HG02943 (cell line): Measurements from ENCODE around the gene SLC22A17.
"Not testable (repeated sequence)": the region's sequence is repeated elsewhere in the genome, so short reads cannot be mapped to it uniquely, and the experiment has no call there.

Experiments used
- ATAC-seq: cut with Tn5 transposase; IDR thresholded peaks from one replicate; pipeline ENCODE4 v1.9.1; 2021; ENCODE audit warnings: mild to moderate bottlenecking, low read depth, moderate library complexity; ENCODE audit not compliant: unreplicated experiment

The SLC22A17 gene

GRCh38 chr14:23346693-23347405, 5.8 kb downstream of the SLC22A17 start:
- no peak for ATAC-seq

- no peak for ATAC-seq
Observed at GRCh38 chr14:23345987-23346692, 6.5 kb downstream of the SLC22A17 start.

- no peak for ATAC-seq
Observed at GRCh38 chr14:23344481-23344880, 8.2 kb downstream of the SLC22A17 start.

GRCh38 chr14:23339506-23340268, 13.0 kb downstream of the SLC22A17 start:
- ATAC-seq = no peak

- ATAC-seq = no peak
Observed at GRCh38 chr14:23335623-23336022, 17.1 kb downstream of the SLC22A17 start.

GRCh38 chr14:23327947-23328744, 24.5 kb downstream of the SLC22A17 start:
- no peak for ATAC-seq

- ATAC-seq = no peak
Observed at GRCh38 chr14:23326491-23327332, 26.0 kb downstream of the SLC22A17 start.

GRCh38 chr14:23325746-23326145, 26.9 kb downstream of the SLC22A17 start:
- ATAC-seq = not testable (repeated sequence)

- no peak for ATAC-seq
Observed at GRCh38 chr14:23324993-23325392, 27.7 kb downstream of the SLC22A17 start.

- ATAC-seq = no peak
Observed at GRCh38 chr14:23324455-23324846, 28.2 kb downstream of the SLC22A17 start.

- ATAC-seq = no peak
Observed at GRCh38 chr14:23323838-23324454, 28.7 kb downstream of the SLC22A17 start.

- ATAC-seq = no peak
Observed at GRCh38 chr14:23322568-23323517, 29.8 kb downstream of the SLC22A17 start.

- peak; percentile 8 for ATAC-seq
Observed at GRCh38 chr14:23321572-23322547, 30.8 kb downstream of the SLC22A17 start.

- ATAC-seq = peak; percentile 87
Observed at GRCh38 chr14:23320584-23321571, 31.8 kb downstream of the SLC22A17 start, which contains the start of gene PABPN1. PABPN1 (plus strand) TSS chr14:23321457; CDS start chr14:23321470, 13 bp downstream.

- no peak for ATAC-seq
Observed at GRCh38 chr14:23319746-23320583, 32.7 kb downstream of the SLC22A17 start.
